K562 (cell line): ENCODE results near the gene CPSF7. TPM values are rescaled to one million over a fixed set of nuclear protein-coding genes. Genes with fewer than 3 reads are reported as not detected.

Experiments
- ATAC-seq: fragments of 200-7000 bp; cut with Tn5 transposase; 3 replicates; pipeline ENCODE4 v1.9.1; 2020; ENCODE audit warnings: moderate library complexity
- BruUV-seq: library from RNA; stranded (reverse); fragments of 400-500 nt; replicated peaks from 2 replicates; lab custom pipeline; 2021; lab: Mats Ljungman, UMichigan
- CTCF ChIA-PET: fragments of 300-600 bp; formaldehyde crosslinking; extraction: SDS; loops from one replicate; lab custom pipeline; 2021; ENCODE audit warnings: low intra/inter-chr PET ratio; lab: Yijun Ruan, JAX
- POLR2A ChIA-PET: fragments of 300-600, 350-650 bp; sonication (Branson Sonifier 250); formaldehyde crosslinking; extraction: SDS; loops from one replicate; lab custom pipeline; 2021; ENCODE audit warnings: antibody characterized with exemption, inconsistent platforms; lab: Yijun Ruan, JAX
- DNase-seq, 4 experiments: peaks; one replicate each; pipeline versions ENCODE4 v3.0.0 to v3.0.0-alpha.2; 2011 to 2018; ENCODE audit warnings: low spot score in 3 of 4, mixed read lengths in 3 of 4; ENCODE audit errors: extremely low read depth in 1 of 4
- FAIRE-seq: peaks from 2 replicates; lab custom pipeline; 2011; peaks lifted over from hg19 to GRCh38; lab: Jason Lieb, UNC
- H2AFZ ChIP-seq: 2 replicates; pipeline ENCODE4 v1.6.0; 2011; ENCODE audit warnings: low read depth, low read length, control low read depth, inconsistent platforms
- H3K27ac ChIP-seq: fragments of 200-600 bp; 3 replicates; pipeline ENCODE4 v1.8.0; 2011; ENCODE audit warnings: low read depth, mild to moderate bottlenecking, control low read depth, inconsistent platforms, low read length, moderate library complexity, mixed read lengths; ENCODE audit errors: extremely low read depth
- H3K27me3 ChIP-seq, 2 experiments: fragments of 300-600 bp in 1 of 2; 2 replicates in 1 of 2; 3 replicates in 1 of 2; pipeline versions ENCODE4 v1.6.0 to v1.8.0; 2011; ENCODE audit warnings: inconsistent platforms in 2 of 2, low read length in 2 of 2, mild to moderate bottlenecking in 1 of 2, mixed read lengths in 1 of 2, moderate library complexity in 1 of 2; ENCODE audit not compliant: control insufficient read depth in 2 of 2, insufficient read depth in 2 of 2
- H3K36me3 ChIP-seq: fragments of 300-600 bp; 3 replicates; pipeline ENCODE4 v1.8.0; 2011; ENCODE audit warnings: mild to moderate bottlenecking, low read length, inconsistent platforms; ENCODE audit not compliant: control insufficient read depth, insufficient read depth
- H3K4me1 ChIP-seq, 2 experiments: fragments of 200-600 bp in 1 of 2; replicated peaks in 1 of 2; 2 replicates in 1 of 2; 3 replicates in 1 of 2; pipeline versions ENCODE4 v1.5.1 to v1.8.0; 2011; ENCODE audit warnings: inconsistent platforms in 2 of 2, low read length in 2 of 2, mild to moderate bottlenecking in 1 of 2, mixed read lengths in 1 of 2, moderate library complexity in 1 of 2; ENCODE audit not compliant: control insufficient read depth in 2 of 2, insufficient read depth in 2 of 2
- H3K4me2 ChIP-seq: 2 replicates; pipeline ENCODE4 v1.6.1; 2011; ENCODE audit warnings: low read length, control low read depth, inconsistent platforms, mixed read lengths; ENCODE audit not compliant: insufficient read depth
- H3K4me3 ChIP-seq: fragments of 200-600 bp; sonication (generic), shearing (Covaris generic); 2 replicates; pipeline ENCODE4 v1.5.1; 2016; ENCODE audit warnings: control low read depth, inconsistent platforms
- H3K79me2 ChIP-seq: fragments of 200-600 bp; 3 replicates; pipeline ENCODE4 v1.8.0; 2011; ENCODE audit warnings: low read length, inconsistent platforms; ENCODE audit not compliant: control insufficient read depth, insufficient read depth
- H3K9ac ChIP-seq, 2 experiments: 2 replicates each; pipeline versions ENCODE4 v1.6.0 to v1.6.1; 2011; ENCODE audit warnings: low read depth in 2 of 2, low read length in 2 of 2, control low read depth in 1 of 2, inconsistent platforms in 1 of 2, mild to moderate bottlenecking in 1 of 2, mixed read lengths in 1 of 2; ENCODE audit not compliant: insufficient read depth in 1 of 2
- H3K9me1 ChIP-seq: one replicate; pipeline ENCODE4 v1.6.0; 2011; ENCODE audit warnings: inconsistent platforms, mild to moderate bottlenecking, low read length, moderate library complexity; ENCODE audit not compliant: control insufficient read depth, insufficient read depth
- H3K9me3 ChIP-seq: replicated peaks from 2 replicates; pipeline ENCODE4 v1.5.1; 2011; ENCODE audit warnings: low read depth, low read length, inconsistent platforms; ENCODE audit not compliant: control insufficient read depth, insufficient read depth
- H4K20me1 ChIP-seq: replicated peaks from 2 replicates; pipeline ENCODE4 v1.6.1; 2011; ENCODE audit warnings: low read length, inconsistent platforms, mixed read lengths; ENCODE audit not compliant: control insufficient read depth, insufficient read depth
- CREB3 ChIP-seq: fragments of 450-650 bp; conservative IDR thresholded peaks from 2 replicates; pipeline ENCODE4 v1.6.1; 2016; ENCODE audit warnings: missing genetic modification characterization, low read depth, mild to moderate bottlenecking, missing compliant biosample characterization, moderate library complexity
- E2F4 ChIP-seq: sonication (generic); formaldehyde crosslinking; IDR thresholded peaks from 2 replicates; pipeline ENCODE4 v1.8.0; 2022; ENCODE audit warnings: mild to moderate bottlenecking, low read depth, missing genetic modification reagents
- ETV5 ChIP-seq: sonication (generic); formaldehyde crosslinking; IDR thresholded peaks from 2 replicates; pipeline ENCODE4 v1.4.0; 2020; ENCODE audit warnings: low read depth, mild to moderate bottlenecking, missing genetic modification reagents
- GATA2 ChIP-seq: sonication (generic); formaldehyde crosslinking; IDR thresholded peaks from 2 replicates; pipeline ENCODE4 v1.4.0; 2020; ENCODE audit warnings: mild to moderate bottlenecking, missing genetic modification reagents
- ILK ChIP-seq: fragments of 450-650 bp; IDR thresholded peaks from 2 replicates; pipeline ENCODE4 v1.6.1; 2016; ENCODE audit warnings: missing genetic modification characterization, low read depth, mild to moderate bottlenecking, missing compliant biosample characterization, moderate library complexity, borderline replicate concordance
- MTA3 ChIP-seq: fragments of 450-650 bp; formaldehyde crosslinking; IDR thresholded peaks from 2 replicates; pipeline ENCODE4 v1.6.1; 2017; ENCODE audit warnings: mild to moderate bottlenecking, borderline replicate concordance
- RNF2 ChIP-seq: sonication (generic); IDR thresholded peaks from 2 replicates; pipeline ENCODE4 v1.6.1; 2016
- ZBTB17 ChIP-seq: fragments of 450-650 bp; formaldehyde crosslinking; IDR thresholded peaks from 2 replicates; pipeline ENCODE4 v1.4.0; 2020; ENCODE audit warnings: mild to moderate bottlenecking
- ZNF395 ChIP-seq: fragments of 200-800 bp; sonication (Bioruptor generic); IDR thresholded peaks from 2 replicates; pipeline ENCODE4 v1.6.1; 2017; ENCODE audit warnings: missing genetic modification characterization, missing compliant biosample characterization
- ZNF518B ChIP-seq: fragments of 250-450 bp; sonication (Bioruptor Pico); IDR thresholded peaks from 2 replicates; pipeline ENCODE4 v1.5.0; 2021; ENCODE audit warnings: mild to moderate bottlenecking, moderate library complexity
- WGBS: fragments of 100-300 bp; shearing (Covaris generic); methylation state at CpG from one replicate; pipeline ENCODE4 v1.1.6; 2016; ENCODE audit warnings: low coverage, mixed read lengths; ENCODE audit not compliant: insufficient coverage; ENCODE audit errors: missing lambda C conversion rate; 5-methylcytosine and 5-hydroxymethylcytosine counted together
- in situ Hi-C: fragments of 300-500 bp; cut with MboI; formaldehyde crosslinking; loops from 4 replicates; pipeline ENCODE4 v1.15.0; 2018; ENCODE audit warnings: inconsistent platforms, mixed read lengths
- intact Hi-C: fragments of 100-400 bp; cut with micrococcal nuclease; formaldehyde crosslinking; loops from 2 replicates; pipeline ENCODE4 v1.14.2; 2022
- polyA plus RNA-seq, 8 experiments: library from polyadenylated mRNA; depleted of rRNA in 4 of 8; stranded (reverse) in 5 of 8; unstranded in 3 of 8; fragments of >200 nt; fragmentation: Nextera tagmentation in 2 of 8; fragmentation: Illumina TruSeq in 1 of 8; extraction: Ambion mirVana in 2 of 8; extraction: Trizol in 1 of 8; gene quantifications; 2 replicates each; pipeline versions ENCODE4 v1.2.1 to v1.2.3, GENCODE V29; 2011 to 2014; ENCODE audit warnings: inconsistent platforms in 1 of 8, missing spikeins in 1 of 8
- total RNA-seq, 7 experiments: library from RNA; depleted of rRNA in 6 of 7; stranded (reverse); fragments of >200 nt in 6 of 7; fragmentation: Illumina TruSeq in 2 of 7; extraction: Trizol in 2 of 7; gene quantifications; 2 replicates each; pipeline versions ENCODE4 v1.2.1 to v1.2.3, GENCODE V29; 2011 to 2021; ENCODE audit warnings: low replicate concordance in 1 of 7

The CPSF7 gene
- total and polyA plus RNA-seq, 9 of the 15 experiments (the other 6 are each of a cell fraction or from before 2014, with no cell fraction given), result 14.8 to 104 (median 44.1) TPM

- intact Hi-C loops (no loop called here), in situ Hi-C loops (no loop called here)
- H3K4me2 ChIP-seq, result peak overlapping the region; percentile 35; the same call in 1 of the 2 replicates
- peaks cover 62% of the 10 kb centered on the region; the same call in 2 of the 3 replicates for H3K36me3 ChIP-seq
- WGBS, result 39% methylated on average over 15 of the region's 15 CpGs
- peak; percentile 55 for FAIRE-seq
- H2AFZ ChIP-seq, result peak overlapping the region; percentile 3; the same call in 1 of the 2 replicates
- H3K9me3 ChIP-seq, result no peaks in the 10 kb centered on the region
- H3K9ac ChIP-seq, result peak overlapping the region in 1 of 2 experiments; percentile 89; a peak in 2 of 4 replicates
- no peak for DNase-seq
- no peaks in the 10 kb centered on the region for H3K27me3 ChIP-seq
- ChIA-PET CTCF (no interaction called here), POLR2A (interaction anchor here (0.6 to 2.5 kb wide), 7 partner anchors 10 to 1160 kb away, joined by 3 to 8 read pairs (median 3); no protein-coding TSS in a partner anchor)
- peaks cover 26 to 28% of the 10 kb centered on the region in 2 experiments for H3K4me1 ChIP-seq
- H3K79me2 ChIP-seq, result no peaks in the 10 kb centered on the region; the same call in 2 of the 3 replicates
- peaks cover 3% of the 10 kb centered on the region for H3K9me1 ChIP-seq
- peak; percentile 65 for ATAC-seq
- H3K4me3 ChIP-seq, result no peak overlapping the region
- peak overlapping the region; percentile 41 for H3K27ac ChIP-seq
- no TSS peak for BruUV-seq
- H4K20me1 ChIP-seq, result no peaks in the 10 kb centered on the region
- TF ChIP-seq ILK (tag), result no peak
- 0 out of 2 replicates have a peak, but pooled peaks have one; percentile 18 for TF ChIP-seq ZNF395 (CRISPR knock-in tag)
- 0 out of 2 replicates have a peak, but pooled peaks have one; percentile 18 for TF ChIP-seq ETV5
- TF ChIP-seq ZBTB17 (CRISPR knock-in tag), result 0 out of 2 replicates have a peak, but pooled peaks have one; percentile 35
- peak; percentile 81 for TF ChIP-seq GATA2 (CRISPR knock-in tag)
- no peak for TF ChIP-seq ZNF518B (CRISPR knock-in tag)
- 0 out of 2 replicates have a peak, but pooled peaks have one; percentile 19 for TF ChIP-seq E2F4 (CRISPR knock-in tag)
- peak; percentile 35; the same call in 1 of the 2 replicates for TF ChIP-seq RNF2
- peak; percentile 38; the same call in 1 of the 2 replicates for TF ChIP-seq MTA3
- TF ChIP-seq CREB3 (tag), result peak; percentile 27
Measured at GRCh38 chr11:61353131-61354067, 76.4 kb downstream of the CPSF7 start.
